K562 (cell line): ENCODE results near the gene CD46. TPM values are rescaled to one million over a fixed set of nuclear protein-coding genes. Genes with fewer than 3 reads are reported as not detected.

Experiments
- CXXC5 ChIP-seq: fragments of 250-450 bp; sonication (Bioruptor Pico); IDR thresholded peaks from 2 replicates; pipeline ENCODE4 v1.8.0; 2022; ENCODE audit warnings: inconsistent platforms, mild to moderate bottlenecking, moderate library complexity
- FOS ChIP-seq: IDR thresholded peaks from 3 replicates; pipeline ENCODE4 v1.6.1; 2011; ENCODE audit not compliant: insufficient read length; ENCODE audit errors: extremely low read depth
- GATA2 ChIP-seq: sonication (generic); formaldehyde crosslinking; IDR thresholded peaks from 2 replicates; pipeline ENCODE4 v1.4.0; 2020; ENCODE audit warnings: mild to moderate bottlenecking, missing genetic modification reagents
- HNRNPH1 ChIP-seq: fragments of 200-400 bp; formaldehyde crosslinking; optimal IDR thresholded peaks from 2 replicates; pipeline ENCODE3; 2017; ENCODE audit warnings: low read depth, mild to moderate bottlenecking, low read length, moderate library complexity
- JUNB ChIP-seq: fragments of 450-650 bp; formaldehyde crosslinking; conservative IDR thresholded peaks from 2 replicates; pipeline ENCODE4 v1.4.0; 2020; ENCODE audit warnings: mild to moderate bottlenecking
- LCOR ChIP-seq: sonication (generic); formaldehyde crosslinking; IDR thresholded peaks from 2 replicates; pipeline ENCODE4 v1.8.0; 2022; ENCODE audit warnings: mild to moderate bottlenecking, missing genetic modification reagents
- MBD2 ChIP-seq: sonication (generic); IDR thresholded peaks from 2 replicates; pipeline ENCODE4 v1.6.1; 2016; ENCODE audit warnings: low read depth, borderline replicate concordance
- MTF1 ChIP-seq: fragments of 250-450 bp; sonication (Bioruptor Pico); IDR thresholded peaks from 2 replicates; pipeline ENCODE4 v1.9.0; 2021; ENCODE audit warnings: moderate library complexity, mild to moderate bottlenecking, inconsistent platforms, borderline replicate concordance
- PHB2 ChIP-seq: fragments of 450-650 bp; IDR thresholded peaks from 2 replicates; pipeline ENCODE4 v1.6.1; 2017; ENCODE audit warnings: low read depth
- POLR2B ChIP-seq: fragments of 450-650 bp; IDR thresholded peaks from 2 replicates; pipeline ENCODE4 v1.6.1; 2018; ENCODE audit warnings: low read depth; ENCODE audit not compliant: partially characterized antibody
- POLR2G ChIP-seq: fragments of 200-400 bp; formaldehyde crosslinking; IDR thresholded peaks from 2 replicates; pipeline ENCODE4 v1.6.1; 2017; ENCODE audit warnings: low read depth, mild to moderate bottlenecking, antibody characterized with exemption, low read length, moderate library complexity
- SNRNP70 ChIP-seq: fragments of 200-400 bp; formaldehyde crosslinking; optimal IDR thresholded peaks from 2 replicates; pipeline ENCODE3; 2017; ENCODE audit warnings: low read depth, low read length
- ZBED1 ChIP-seq: IDR thresholded peaks from 2 replicates; pipeline ENCODE4 v1.6.1; 2014
- ZNF165 ChIP-seq: fragments of 250-450 bp; sonication (Bioruptor Pico); IDR thresholded peaks from 2 replicates; pipeline ENCODE4 v1.4.0; 2020; ENCODE audit warnings: borderline replicate concordance
- ZNF436 ChIP-seq: fragments of 250-450, 450-650 bp; sonication (Bioruptor Pico); formaldehyde crosslinking; IDR thresholded peaks from 2 replicates; pipeline ENCODE4 v1.7.0; 2020; ENCODE audit warnings: mild to moderate bottlenecking
- ZSCAN29 ChIP-seq: fragments of 450-650 bp; IDR thresholded peaks from 2 replicates; pipeline ENCODE4 v1.6.1; 2017
- polyA plus RNA-seq, 8 experiments: library from polyadenylated mRNA; depleted of rRNA in 4 of 8; stranded (reverse) in 5 of 8; unstranded in 3 of 8; fragments of >200 nt; fragmentation: Nextera tagmentation in 2 of 8; fragmentation: Illumina TruSeq in 1 of 8; extraction: Ambion mirVana in 2 of 8; extraction: Trizol in 1 of 8; gene quantifications; 2 replicates each; pipeline versions ENCODE4 v1.2.1 to v1.2.3, GENCODE V29; 2011 to 2014; ENCODE audit warnings: inconsistent platforms in 1 of 8, missing spikeins in 1 of 8
- total RNA-seq, 7 experiments: library from RNA; depleted of rRNA in 6 of 7; stranded (reverse); fragments of >200 nt in 6 of 7; fragmentation: Illumina TruSeq in 2 of 7; extraction: Trizol in 2 of 7; gene quantifications; 2 replicates each; pipeline versions ENCODE4 v1.2.1 to v1.2.3, GENCODE V29; 2011 to 2021; ENCODE audit warnings: low replicate concordance in 1 of 7
- TF ChIP-seq, protein P1 (sequence below): fragments of 200-800 bp; sonication (Bioruptor generic); IDR thresholded peaks from 2 replicates; pipeline ENCODE4 v1.6.1; 2017; ENCODE audit warnings: missing genetic modification characterization, missing compliant biosample characterization
- TF ChIP-seq, protein P2 (sequence below): fragments of 250-450 bp; sonication (Bioruptor Pico); IDR thresholded peaks from 2 replicates; pipeline ENCODE4 v1.4.0; 2020; ENCODE audit warnings: mild to moderate bottlenecking, moderate library complexity
- TF ChIP-seq, protein P3 (sequence below): sonication (generic); formaldehyde crosslinking; IDR thresholded peaks from 2 replicates; pipeline ENCODE4 v1.8.1; 2023; ENCODE audit warnings: mild to moderate bottlenecking, missing genetic modification reagents
- TF ChIP-seq, protein P4 (sequence below): sonication (generic); formaldehyde crosslinking; IDR thresholded peaks from 2 replicates; pipeline ENCODE4 v1.8.0; 2022; ENCODE audit warnings: missing genetic modification reagents, mild to moderate bottlenecking, borderline replicate concordance

The CD46 gene
- total and polyA plus RNA-seq, 9 of the 15 experiments (the other 6 are each of a cell fraction or from before 2014, with no cell fraction given) = 87.9 to 374 (median 156) TPM

DNA sequence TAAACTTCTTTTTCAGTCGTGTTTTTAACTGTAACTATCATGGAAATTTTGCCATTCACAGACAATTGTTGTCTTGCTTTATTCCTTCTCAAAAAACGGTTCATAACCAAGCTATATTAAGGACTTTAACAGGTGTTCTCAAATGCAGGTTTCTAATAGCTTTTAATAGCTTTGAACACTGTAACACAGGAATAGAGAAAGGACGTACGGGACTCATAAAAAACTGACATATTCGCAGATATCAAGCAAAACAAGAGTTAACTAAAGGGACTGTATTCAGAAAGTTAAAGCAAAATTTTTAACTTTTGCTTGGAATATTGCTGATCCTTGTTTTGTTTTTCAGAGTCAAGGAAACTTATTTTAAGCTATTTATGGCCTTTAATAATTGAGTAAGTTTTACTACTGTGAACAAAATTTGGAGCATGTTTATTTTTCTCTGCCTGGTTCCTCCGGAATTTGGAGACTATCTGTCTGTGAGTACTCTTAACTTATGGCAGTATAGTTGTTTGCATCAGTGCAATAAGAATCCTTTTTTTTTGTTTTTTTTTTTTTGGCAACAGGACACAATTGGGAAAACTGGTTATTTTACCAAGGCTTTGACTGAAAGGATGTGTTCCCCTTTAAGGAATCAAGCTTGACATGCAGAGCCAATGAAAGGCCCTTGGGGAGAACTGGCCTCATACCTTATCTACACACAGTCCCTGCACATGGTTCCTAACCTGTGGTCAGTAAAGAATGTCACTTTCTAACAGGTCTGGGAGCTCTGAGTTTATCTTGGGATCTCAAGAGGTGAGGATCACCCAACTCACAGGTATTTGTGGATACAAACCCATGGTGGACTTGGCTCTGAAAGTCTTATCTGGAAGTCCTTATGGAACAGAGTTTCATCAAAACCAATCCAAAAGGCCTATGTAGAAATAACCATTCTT lies 5.8 kb upstream of the CD46 start (continued):
- 0 out of 2 replicates have a peak, but pooled peaks have one; percentile 42 for TF ChIP-seq CXXC5 (CRISPR knock-in tag)
- TF ChIP-seq MBD2 = peak; percentile 33; the same call in 1 of the 2 replicates
- no peak for TF ChIP-seq ZNF165 (CRISPR knock-in tag)
- no peak for TF ChIP-seq FOS
- TF ChIP-seq, protein P1, sequence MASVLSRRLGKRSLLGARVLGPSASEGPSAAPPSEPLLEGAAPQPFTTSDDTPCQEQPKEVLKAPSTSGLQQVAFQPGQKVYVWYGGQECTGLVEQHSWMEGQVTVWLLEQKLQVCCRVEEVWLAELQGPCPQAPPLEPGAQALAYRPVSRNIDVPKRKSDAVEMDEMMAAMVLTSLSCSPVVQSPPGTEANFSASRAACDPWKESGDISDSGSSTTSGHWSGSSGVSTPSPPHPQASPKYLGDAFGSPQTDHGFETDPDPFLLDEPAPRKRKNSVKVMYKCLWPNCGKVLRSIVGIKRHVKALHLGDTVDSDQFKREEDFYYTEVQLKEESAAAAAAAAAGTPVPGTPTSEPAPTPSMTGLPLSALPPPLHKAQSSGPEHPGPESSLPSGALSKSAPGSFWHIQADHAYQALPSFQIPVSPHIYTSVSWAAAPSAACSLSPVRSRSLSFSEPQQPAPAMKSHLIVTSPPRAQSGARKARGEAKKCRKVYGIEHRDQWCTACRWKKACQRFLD (CRISPR knock-in tag) = peak; percentile 39; the same call in 1 of the 2 replicates
- TF ChIP-seq ZBED1 = no peak
- no peak for TF ChIP-seq HNRNPH1
- TF ChIP-seq SNRNP70 = no peak
- TF ChIP-seq, protein P2, sequence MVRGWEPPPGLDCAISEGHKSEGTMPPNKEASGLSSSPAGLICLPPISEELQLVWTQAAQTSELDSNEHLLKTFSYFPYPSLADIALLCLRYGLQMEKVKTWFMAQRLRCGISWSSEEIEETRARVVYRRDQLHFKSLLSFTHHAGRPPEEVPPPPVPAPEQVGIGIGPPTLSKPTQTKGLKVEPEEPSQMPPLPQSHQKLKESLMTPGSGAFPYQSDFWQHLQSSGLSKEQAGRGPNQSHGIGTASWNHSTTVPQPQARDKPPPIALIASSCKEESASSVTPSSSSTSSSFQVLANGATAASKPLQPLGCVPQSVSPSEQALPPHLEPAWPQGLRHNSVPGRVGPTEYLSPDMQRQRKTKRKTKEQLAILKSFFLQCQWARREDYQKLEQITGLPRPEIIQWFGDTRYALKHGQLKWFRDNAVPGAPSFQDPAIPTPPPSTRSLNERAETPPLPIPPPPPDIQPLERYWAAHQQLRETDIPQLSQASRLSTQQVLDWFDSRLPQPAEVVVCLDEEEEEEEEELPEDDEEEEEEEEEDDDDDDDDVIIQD (CRISPR knock-in tag) = no peak
- TF ChIP-seq, protein P3, sequence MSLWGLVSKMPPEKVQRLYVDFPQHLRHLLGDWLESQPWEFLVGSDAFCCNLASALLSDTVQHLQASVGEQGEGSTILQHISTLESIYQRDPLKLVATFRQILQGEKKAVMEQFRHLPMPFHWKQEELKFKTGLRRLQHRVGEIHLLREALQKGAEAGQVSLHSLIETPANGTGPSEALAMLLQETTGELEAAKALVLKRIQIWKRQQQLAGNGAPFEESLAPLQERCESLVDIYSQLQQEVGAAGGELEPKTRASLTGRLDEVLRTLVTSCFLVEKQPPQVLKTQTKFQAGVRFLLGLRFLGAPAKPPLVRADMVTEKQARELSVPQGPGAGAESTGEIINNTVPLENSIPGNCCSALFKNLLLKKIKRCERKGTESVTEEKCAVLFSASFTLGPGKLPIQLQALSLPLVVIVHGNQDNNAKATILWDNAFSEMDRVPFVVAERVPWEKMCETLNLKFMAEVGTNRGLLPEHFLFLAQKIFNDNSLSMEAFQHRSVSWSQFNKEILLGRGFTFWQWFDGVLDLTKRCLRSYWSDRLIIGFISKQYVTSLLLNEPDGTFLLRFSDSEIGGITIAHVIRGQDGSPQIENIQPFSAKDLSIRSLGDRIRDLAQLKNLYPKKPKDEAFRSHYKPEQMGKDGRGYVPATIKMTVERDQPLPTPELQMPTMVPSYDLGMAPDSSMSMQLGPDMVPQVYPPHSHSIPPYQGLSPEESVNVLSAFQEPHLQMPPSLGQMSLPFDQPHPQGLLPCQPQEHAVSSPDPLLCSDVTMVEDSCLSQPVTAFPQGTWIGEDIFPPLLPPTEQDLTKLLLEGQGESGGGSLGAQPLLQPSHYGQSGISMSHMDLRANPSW = no peak
- no peak for TF ChIP-seq JUNB (CRISPR knock-in tag)
- TF ChIP-seq PHB2 = no peak
- no peak for TF ChIP-seq MTF1 (CRISPR knock-in tag)
- no peak for TF ChIP-seq ZNF436 (CRISPR knock-in tag)
- TF ChIP-seq POLR2B = no peak
- TF ChIP-seq, protein P4, sequence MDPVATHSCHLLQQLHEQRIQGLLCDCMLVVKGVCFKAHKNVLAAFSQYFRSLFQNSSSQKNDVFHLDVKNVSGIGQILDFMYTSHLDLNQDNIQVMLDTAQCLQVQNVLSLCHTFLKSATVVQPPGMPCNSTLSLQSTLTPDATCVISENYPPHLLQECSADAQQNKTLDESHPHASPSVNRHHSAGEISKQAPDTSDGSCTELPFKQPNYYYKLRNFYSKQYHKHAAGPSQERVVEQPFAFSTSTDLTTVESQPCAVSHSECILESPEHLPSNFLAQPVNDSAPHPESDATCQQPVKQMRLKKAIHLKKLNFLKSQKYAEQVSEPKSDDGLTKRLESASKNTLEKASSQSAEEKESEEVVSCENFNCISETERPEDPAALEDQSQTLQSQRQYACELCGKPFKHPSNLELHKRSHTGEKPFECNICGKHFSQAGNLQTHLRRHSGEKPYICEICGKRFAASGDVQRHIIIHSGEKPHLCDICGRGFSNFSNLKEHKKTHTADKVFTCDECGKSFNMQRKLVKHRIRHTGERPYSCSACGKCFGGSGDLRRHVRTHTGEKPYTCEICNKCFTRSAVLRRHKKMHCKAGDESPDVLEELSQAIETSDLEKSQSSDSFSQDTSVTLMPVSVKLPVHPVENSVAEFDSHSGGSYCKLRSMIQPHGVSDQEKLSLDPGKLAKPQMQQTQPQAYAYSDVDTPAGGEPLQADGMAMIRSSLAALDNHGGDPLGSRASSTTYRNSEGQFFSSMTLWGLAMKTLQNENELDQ = no peak
- TF ChIP-seq ZSCAN29 = no peak
- TF ChIP-seq POLR2G = no peak
- TF ChIP-seq LCOR (CRISPR knock-in tag) = peak; percentile 51
- TF ChIP-seq GATA2 (CRISPR knock-in tag) = peak; percentile 94
